Stimulated activated naive B cell treated with anti-CD40 and anti-IgM and Interleukin-4, amounts not matched to agents 10 μg/mL and 1 μg/mL and 100 μg/mL, for 72 hours (primary cell): Measurements from ENCODE around the gene CRMP1.
"Not testable (repeated sequence)": the region's sequence is repeated elsewhere in the genome, so short reads cannot be mapped to it uniquely, and the experiment has no call there.

Source experiments
- ATAC-seq, 2 donors: fragments of 150-1000 bp; cut with Tn5 transposase; replicated peaks; 2 replicates each; pipeline ENCODE4 v1.10.0; 2021; ENCODE audit warnings: moderate library complexity in 1 of 2
- DNase-seq: peaks from one replicate; pipeline ENCODE4 v3.0.0; 2021
- H3K27ac Mint-ChIP-seq: one replicate; pipeline ENCODE4 v1.8.0; 2022; ENCODE audit warnings: mild to moderate bottlenecking, mixed read lengths
- H3K27me3 Mint-ChIP-seq, 2 donors: one replicate each; pipeline ENCODE4 v1.8.0; 2022; ENCODE audit warnings: mixed read lengths in 2 of 2
- H3K36me3 Mint-ChIP-seq, 2 donors: one replicate each; pipeline ENCODE4 v1.8.0; 2022; ENCODE audit warnings: mixed read lengths in 2 of 2, mild to moderate bottlenecking in 1 of 2
- H3K4me1 Mint-ChIP-seq, 2 donors: one replicate each; pipeline ENCODE4 v1.8.0; 2022; ENCODE audit warnings: mixed read lengths in 2 of 2, mild to moderate bottlenecking in 1 of 2
- H3K4me3 Mint-ChIP-seq, 2 donors: one replicate each; pipeline ENCODE4 v1.8.0; 2022; ENCODE audit warnings: mild to moderate bottlenecking in 2 of 2, mixed read lengths in 2 of 2, moderate library complexity in 1 of 2
- H3K9me3 Mint-ChIP-seq, 2 donors: one replicate each; pipeline ENCODE4 v1.8.0; 2022; ENCODE audit warnings: mixed read lengths in 2 of 2, mild to moderate bottlenecking in 1 of 2

The CRMP1 gene

DNA sequence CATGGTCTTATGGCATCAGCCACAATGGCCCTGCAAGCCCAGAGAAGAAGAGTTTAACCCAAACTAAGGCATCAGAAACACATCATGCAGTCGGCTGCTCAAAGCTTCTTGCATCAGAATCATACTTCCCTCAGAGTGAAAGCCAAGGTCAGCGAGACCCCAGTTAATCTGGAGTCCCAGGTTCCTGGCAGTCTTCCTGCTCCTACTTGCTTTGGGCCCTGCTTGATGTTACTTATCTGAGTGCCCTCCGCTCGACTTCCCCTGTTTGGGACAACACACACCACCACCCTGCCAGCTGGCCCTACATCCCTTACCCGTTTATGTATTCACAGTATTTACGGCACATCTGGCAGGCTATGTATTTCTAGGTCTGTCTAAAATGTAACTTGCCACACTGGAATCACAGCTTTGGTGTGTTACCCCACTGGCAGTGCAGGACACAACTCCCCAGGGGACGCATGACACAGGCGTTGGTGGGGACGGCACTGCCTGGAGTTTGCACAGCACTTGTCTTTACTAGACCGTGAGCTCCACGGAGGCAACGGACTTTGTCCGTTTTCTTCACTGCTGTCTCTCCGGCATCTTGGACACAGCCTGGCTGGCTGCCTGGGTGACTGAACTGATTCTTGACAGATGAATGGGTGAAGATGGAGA, 22.8 kb downstream of the CRMP1 start:
- Mint-ChIP-seq H3K27ac (peak overlapping the region; percentile 65), H3K4me1 (peaks cover 23 to 34% of the 10 kb centered on the region in 2 donors), H3K27me3 (peaks cover 34 to 50% of the 10 kb centered on the region in 2 donors), H3K36me3 (peaks cover 0 to 3% of the 10 kb centered on the region in 2 donors), H3K4me3 (peak overlapping the region in 1 of 2 donors; percentile 7), H3K9me3 (peaks cover 0 to 3% of the 10 kb centered on the region in 2 donors)
- DNase-seq (no peak), ATAC-seq (peak; percentile 33 to 43)

DNA sequence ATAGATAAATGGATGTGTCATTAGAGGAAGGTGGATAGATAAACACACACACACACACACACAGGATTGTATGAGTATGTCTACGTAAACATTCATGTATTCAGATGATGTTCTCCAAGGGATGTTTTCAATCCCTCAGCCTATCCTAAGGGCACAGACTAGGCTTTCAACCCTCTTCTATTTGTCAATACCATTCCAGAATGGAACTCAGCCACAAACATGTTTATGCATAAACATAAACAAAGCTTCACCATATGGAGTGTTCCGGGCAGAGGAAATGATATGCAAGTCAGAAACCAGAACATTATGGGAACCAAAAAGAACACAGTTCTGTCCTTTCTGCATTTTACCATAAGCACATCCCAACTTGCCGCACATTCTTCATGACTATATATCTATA, 25.0 kb downstream of the CRMP1 start:
- no peak overlapping the region for H3K4me3 Mint-ChIP-seq
- DNase-seq (no peak), ATAC-seq (no peak)
- H3K27ac Mint-ChIP-seq, result no peak overlapping the region
- H3K36me3 Mint-ChIP-seq, result no peaks in the 10 kb centered on the region
- no peaks in the 10 kb centered on the region for H3K9me3 Mint-ChIP-seq
- peaks cover 29 to 55% of the 10 kb centered on the region in 2 donors for H3K27me3 Mint-ChIP-seq
- H3K4me1 Mint-ChIP-seq, result peaks cover 28 to 43% of the 10 kb centered on the region in 2 donors

DNA sequence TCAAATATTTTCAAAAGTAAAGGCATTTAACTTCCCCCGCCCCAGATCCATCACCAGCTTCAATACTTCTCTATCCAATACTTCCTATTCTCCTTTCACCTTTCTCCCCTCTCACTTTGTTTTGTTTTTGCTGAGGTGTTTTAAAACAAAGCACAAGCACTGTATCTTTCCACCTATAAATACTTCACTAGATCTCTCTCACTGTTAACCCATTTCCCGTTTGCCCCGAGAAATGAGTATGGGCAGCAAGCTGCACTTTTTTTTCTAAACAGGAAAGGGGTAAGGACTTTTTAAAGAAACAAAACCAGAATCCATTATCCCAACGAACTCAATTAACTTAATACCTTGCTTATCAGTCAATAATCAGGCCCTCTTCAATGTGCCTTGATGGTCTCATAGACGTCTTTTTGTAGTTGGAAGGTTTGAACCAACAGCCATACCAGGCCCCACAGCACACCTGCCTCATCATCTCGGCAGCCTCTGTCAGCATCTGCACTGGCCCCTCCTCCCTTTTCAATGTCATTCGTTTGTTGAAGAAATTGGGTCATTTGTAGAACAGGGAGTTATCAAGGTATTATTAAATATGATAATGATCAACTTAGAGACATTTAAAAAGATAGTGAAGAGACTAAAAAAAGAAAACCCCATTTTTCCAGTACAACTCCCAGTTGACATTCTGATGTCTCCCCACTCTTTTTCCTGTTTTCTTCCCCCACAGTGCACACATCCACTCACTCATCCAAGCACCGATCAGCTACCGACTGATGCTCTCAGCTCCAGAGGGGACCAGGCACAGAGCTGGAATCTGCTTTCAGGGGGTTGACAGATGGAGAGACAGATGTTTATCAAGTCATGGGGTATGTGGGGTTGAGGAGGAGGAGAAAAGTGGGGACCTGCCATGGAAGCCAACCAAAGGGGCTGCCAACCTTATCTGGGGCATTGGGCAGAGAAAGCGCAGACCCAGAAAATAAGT, 25.8 kb downstream of the CRMP1 start:
- H3K9me3 Mint-ChIP-seq, result no peaks in the 10 kb centered on the region
- H3K36me3 Mint-ChIP-seq, result no peaks in the 10 kb centered on the region
- no peak overlapping the region for H3K4me3 Mint-ChIP-seq
- H3K4me1 Mint-ChIP-seq, result peaks cover 28 to 43% of the 10 kb centered on the region in 2 donors
- DNase-seq, result no peak
- no peak overlapping the region for H3K27ac Mint-ChIP-seq
- peaks cover 31 to 55% of the 10 kb centered on the region in 2 donors for H3K27me3 Mint-ChIP-seq
- no peak for ATAC-seq

DNA sequence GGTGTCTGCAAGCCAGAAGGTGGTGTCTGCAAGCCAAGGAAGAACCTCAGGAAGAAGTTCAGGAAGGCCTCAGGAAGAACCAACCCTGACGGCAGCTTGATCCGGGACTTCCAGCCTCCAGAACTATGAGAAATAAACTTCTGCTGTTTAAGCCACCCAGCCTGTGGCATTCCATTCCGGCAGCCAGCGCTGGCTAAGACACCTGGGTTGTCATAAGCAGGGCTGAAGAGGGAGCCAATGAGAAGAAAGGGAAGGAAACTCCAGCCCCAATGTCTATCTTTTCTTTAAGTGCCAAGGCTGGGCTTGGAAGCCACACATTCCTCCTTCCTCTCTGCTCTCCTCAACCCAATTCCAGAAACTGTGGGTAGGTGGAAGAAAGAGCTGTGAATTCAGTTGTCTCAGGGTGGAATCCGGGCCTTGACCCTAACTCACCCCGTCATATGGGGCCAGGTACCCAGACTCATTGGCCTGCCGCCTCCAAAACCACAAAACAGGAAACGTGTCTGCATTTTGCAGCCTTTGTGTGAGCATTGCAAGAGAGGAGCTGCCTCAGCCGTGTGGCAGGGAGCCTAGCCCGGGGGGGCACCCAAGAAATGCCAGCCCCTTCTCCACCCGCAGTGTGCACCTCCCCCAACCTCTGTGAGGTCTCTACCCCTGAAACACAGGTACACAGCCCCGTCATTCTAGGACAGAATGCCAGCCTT, 26.8 kb downstream of the CRMP1 start:
- Mint-ChIP-seq H3K4me1 (peaks cover 25 to 39% of the 10 kb centered on the region in 2 donors), H3K9me3 (no peaks in the 10 kb centered on the region), H3K27me3 (peaks cover 33 to 50% of the 10 kb centered on the region in 2 donors), H3K27ac (no peak overlapping the region), H3K4me3 (no peak overlapping the region), H3K36me3 (no peaks in the 10 kb centered on the region)
- ATAC-seq (peak; percentile 59 to 69), DNase-seq (no peak)

DNA sequence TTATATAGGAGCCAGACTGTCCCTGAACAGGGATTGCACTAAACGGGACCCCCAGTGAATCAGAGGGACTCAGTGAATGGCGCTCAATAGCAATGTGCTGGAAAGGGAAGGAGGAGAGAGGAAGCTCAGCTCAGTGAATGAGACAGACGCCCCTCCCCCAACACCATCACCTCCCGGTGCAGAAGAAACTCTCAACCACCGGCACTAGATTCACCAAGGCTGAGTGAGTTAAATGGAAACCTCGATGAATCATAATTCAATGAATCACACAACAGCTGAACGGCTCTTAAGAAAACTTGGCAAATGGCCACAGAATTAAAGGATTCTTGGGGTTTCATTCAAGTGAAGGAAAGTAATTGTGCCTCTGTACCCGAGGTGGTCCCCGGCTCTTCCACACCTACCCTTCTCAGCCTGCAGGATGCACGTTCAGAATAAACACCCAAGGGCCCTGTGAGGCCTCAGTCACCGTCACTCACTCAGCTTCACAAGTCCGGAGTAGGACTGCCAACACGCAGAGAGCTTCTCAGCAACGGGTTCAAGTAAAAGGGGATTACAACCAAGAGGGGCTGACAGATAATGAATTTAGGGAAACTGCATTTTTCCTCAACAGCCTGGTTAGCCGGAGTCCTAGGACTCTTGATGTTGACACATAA, 29.3 kb downstream of the CRMP1 start:
- Mint-ChIP-seq H3K4me3 (no peak overlapping the region), H3K36me3 (no peaks in the 10 kb centered on the region), H3K27ac (no peak overlapping the region), H3K4me1 (peaks cover 15 to 24% of the 10 kb centered on the region in 2 donors), H3K9me3 (no peaks in the 10 kb centered on the region), H3K27me3 (peaks cover 24 to 33% of the 10 kb centered on the region in 2 donors)
- ATAC-seq (peak; percentile 79 to 85), DNase-seq (no peak)

DNA sequence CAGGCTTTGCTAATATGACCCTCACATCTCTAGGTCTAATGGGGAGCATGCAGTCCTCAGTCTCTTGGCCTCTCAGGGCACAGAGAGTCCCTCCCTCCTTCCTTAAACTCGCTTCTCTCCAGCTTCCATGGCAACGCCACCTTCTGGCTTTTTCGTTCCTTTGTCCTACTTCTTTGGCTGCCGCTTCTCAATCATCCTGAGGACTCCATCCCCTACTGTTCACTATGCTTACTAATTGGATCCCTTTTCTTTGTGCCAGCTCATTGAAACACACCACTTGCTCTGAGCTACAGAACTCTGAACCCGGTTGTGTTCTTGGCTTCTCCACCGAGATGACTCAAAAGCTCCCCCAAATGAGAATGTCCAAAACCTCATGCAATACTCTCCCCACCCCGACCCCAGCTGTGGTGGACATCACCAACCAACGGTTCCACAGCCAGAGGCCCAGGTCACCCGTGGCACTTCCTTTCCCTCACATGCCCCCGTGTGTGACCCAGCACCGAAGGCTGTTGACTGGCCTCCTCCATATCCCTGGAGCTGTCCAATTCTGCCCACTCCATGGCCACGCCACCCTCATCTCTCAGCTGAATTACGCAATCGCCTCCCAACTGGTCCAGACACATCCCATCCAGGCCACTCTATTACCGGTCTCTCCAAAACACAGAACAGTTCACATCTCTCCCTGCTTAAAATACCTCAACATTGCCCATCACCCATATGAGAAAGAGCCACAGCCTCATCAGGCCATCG, 34.7 kb downstream of the CRMP1 start:
- no peaks in the 10 kb centered on the region for H3K36me3 Mint-ChIP-seq
- no peak overlapping the region for H3K4me3 Mint-ChIP-seq
- no peak for ATAC-seq
- H3K27ac Mint-ChIP-seq, result no peak overlapping the region
- H3K27me3 Mint-ChIP-seq, result peaks cover 0 to 5% of the 10 kb centered on the region in 2 donors
- H3K9me3 Mint-ChIP-seq, result no peaks in the 10 kb centered on the region
- DNase-seq, result no peak
- peaks cover 0 to under 1% of the 10 kb centered on the region in 2 donors for H3K4me1 Mint-ChIP-seq

DNA sequence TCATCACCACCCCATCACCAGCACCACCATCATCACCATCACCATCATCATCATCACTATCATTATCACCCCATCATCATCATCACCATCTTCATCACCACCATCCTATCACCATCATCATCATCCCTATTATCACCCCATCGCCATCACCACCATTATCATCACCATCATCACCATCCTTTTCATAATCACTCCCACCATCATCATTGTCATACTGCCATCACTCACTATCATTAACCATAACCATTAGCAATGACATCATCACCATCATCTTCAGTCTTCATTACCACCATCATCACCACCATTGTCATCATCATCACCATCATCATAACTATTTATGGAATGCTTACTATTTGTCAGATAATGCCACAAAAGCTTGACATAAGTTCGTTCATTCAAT, 35.7 kb downstream of the CRMP1 start:
- no peak for ATAC-seq

DNA sequence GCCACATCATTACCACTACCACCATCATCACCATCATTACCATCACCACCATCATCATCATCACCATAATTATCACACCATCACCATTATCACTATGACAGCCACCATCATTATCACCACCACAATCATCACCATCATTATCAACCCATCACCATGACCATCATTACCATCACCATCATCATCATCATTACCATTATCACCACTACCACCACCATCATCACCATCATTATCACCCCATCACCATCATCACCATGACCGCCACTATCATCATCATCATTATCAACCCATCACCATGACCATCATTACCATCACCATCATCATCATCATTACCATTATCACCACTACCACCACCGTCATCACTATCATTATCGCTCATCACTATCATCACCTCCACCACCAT, 36.5 kb downstream of the CRMP1 start:
- H3K4me3 Mint-ChIP-seq, DNase-seq, H3K27ac Mint-ChIP-seq, H3K27me3 Mint-ChIP-seq, H3K4me1 Mint-ChIP-seq, H3K9me3 Mint-ChIP-seq, ATAC-seq, H3K36me3 Mint-ChIP-seq: not testable (repeated sequence)

More for the DNA sequence above, 35.7 kb downstream of the CRMP1 start:
- no peak for DNase-seq
- Mint-ChIP-seq H3K4me1 (no peaks in the 10 kb centered on the region), H3K27ac (no peak overlapping the region), H3K9me3 (no peaks in the 10 kb centered on the region), H3K27me3 (peaks cover 3 to 5% of the 10 kb centered on the region in 2 donors), H3K36me3 (no peaks in the 10 kb centered on the region), H3K4me3 (no peak overlapping the region)

DNA sequence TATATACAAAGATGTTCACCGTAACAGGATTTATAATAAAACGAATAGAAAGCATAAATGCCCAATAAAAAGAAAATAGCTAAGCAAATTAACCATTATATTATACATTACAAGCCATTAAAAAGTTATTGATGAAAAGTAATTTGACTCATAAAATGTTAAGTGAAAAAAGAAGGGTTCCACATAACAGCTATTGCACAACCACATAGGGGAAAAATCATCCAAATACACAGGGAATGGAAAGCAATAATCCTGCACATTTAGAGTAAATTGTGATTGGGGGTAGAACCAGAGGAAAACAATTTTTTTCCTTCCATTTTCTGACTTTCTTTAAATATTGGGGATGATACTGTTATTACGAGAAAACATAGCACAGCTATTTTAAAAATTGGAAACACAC, 38.0 kb downstream of the CRMP1 start:
- H3K36me3 Mint-ChIP-seq, result no peaks in the 10 kb centered on the region
- DNase-seq (no peak), ATAC-seq (no peak)
- no peak overlapping the region for H3K27ac Mint-ChIP-seq
- peaks cover 14 to 20% of the 10 kb centered on the region in 2 donors for H3K27me3 Mint-ChIP-seq
- H3K4me3 Mint-ChIP-seq, result no peak overlapping the region
- no peaks in the 10 kb centered on the region for H3K9me3 Mint-ChIP-seq
- no peaks in the 10 kb centered on the region for H3K4me1 Mint-ChIP-seq

DNA sequence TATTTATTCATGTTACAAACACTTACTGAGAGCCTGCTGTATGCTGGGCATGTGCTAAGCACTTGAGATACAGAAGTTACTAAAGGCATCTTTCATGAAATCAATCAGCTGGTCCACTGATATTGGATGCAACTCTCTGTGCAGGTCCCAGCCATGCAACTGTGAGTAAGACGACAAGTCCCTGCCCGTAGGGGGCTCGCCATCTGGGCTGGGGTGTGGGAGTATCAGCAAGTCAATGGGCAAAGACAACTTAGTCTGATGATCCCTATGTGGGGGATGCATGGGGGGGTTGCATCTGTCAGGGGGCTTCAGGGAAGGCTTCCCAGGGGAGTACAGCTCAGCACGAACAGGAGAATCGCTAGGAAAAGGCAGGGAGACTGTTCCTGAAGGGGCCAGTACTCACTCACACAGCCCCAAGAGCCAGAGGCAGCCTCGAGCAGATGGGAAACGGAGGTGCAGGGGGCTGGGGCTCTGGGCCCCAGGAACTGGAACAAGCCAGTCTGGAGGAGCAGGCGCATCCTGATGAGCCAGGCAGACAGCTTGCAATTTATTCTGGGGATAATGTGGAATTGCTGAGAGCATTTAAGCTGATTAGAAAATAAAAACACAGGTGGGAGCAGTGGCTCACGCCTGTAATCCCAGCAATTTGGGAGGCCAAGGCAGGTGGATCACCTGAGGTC, 40.2 kb downstream of the CRMP1 start:
- H3K27ac Mint-ChIP-seq, result no peak overlapping the region
- no peak for DNase-seq
- no peaks in the 10 kb centered on the region for H3K36me3 Mint-ChIP-seq
- H3K9me3 Mint-ChIP-seq, result no peaks in the 10 kb centered on the region
- H3K4me1 Mint-ChIP-seq, result no peaks in the 10 kb centered on the region
- no peak for ATAC-seq
- no peak overlapping the region for H3K4me3 Mint-ChIP-seq
- H3K27me3 Mint-ChIP-seq, result peaks cover 14 to 20% of the 10 kb centered on the region in 2 donors

DNA sequence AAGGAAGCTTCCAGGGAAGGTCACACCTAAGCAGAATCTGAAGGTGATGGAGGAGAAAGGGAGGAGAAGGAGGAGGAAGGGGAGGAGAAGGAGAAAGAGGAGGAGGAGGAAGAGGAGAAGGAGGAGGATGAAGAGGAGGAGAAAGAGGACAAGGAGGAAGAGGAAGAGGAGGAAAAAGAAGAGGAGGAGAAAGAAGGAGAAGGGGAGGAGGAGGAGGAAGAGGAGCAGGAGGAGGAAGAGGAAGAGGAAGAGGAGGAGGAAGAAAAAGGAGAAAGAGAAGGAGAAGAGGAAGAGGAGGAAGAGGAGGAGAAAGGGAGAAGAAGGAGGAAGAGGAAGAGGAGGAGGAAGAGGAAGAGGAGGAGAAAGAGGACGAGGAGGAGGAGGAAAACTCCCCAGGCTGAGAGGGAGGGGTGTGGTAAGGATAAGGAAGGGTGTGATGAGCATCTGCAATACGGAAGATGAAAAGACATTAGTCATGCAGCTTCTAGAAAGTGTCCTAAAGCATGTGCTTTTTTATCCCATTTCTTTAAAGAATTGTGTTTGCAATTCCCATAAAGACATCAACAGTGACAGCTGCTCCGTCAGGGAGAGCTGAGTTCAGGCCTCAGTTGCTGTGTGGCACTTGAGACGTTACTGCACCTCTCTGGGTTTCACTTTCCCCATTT, 41.1 kb downstream of the CRMP1 start:
- H3K4me3 Mint-ChIP-seq, result no peak overlapping the region
- DNase-seq (no peak), ATAC-seq (no peak)
- no peaks in the 10 kb centered on the region for H3K9me3 Mint-ChIP-seq
- H3K4me1 Mint-ChIP-seq, result no peaks in the 10 kb centered on the region
- H3K27me3 Mint-ChIP-seq, result peaks cover 14 to 20% of the 10 kb centered on the region in 2 donors
- no peak overlapping the region for H3K27ac Mint-ChIP-seq
- H3K36me3 Mint-ChIP-seq, result no peaks in the 10 kb centered on the region

DNA sequence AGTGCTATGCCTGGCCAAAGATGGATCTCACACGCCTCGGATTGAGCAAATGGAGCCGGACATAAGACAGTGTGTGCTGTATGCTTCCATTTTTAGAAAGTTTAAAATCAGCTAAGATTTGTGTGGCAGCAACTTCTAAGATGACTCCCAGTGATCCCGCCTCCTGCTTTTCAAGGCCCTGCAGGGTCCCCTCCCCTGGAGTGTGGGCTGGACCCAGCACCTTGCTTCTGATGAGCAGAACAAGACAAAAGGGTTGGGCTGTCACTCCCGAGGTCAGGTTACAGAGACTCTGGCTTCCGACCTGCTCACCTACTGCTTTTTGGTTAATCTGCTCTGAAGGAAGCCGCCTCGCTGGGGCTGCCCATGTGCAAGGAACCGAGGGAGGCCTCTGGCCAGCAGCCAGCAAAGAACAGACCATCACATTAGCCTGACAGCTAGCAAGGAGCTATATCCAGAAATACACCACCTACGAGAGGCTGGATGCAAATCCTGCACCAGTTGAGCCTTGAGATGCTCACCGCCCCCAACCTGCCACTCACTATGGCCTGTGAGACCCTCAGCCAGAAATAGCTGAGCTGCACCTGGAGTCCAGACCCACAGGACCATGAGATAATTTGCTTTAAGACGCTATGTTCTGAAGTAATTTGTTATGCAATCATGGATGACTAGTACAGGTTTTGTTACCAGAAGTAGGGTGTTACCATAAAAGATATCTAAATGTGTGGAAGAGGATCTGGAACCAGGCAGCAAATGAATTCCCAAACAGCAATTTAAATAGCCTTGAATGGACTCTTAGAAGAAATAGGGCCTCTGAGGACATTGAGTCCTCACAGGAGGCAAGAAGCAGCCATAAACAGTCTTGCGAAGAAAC, 47.6 kb downstream of the CRMP1 start:
- Mint-ChIP-seq H3K4me3 (no peak overlapping the region), H3K36me3 (no peaks in the 10 kb centered on the region), H3K27ac (no peak overlapping the region), H3K4me1 (peaks cover 11% of the 10 kb centered on the region in 2 donors), H3K9me3 (peaks cover 0 to 4% of the 10 kb centered on the region in 2 donors), H3K27me3 (peaks cover 0 to 7% of the 10 kb centered on the region in 2 donors)
- ATAC-seq (no peak), DNase-seq (no peak)
